OCI-M2 (cell line): ENCODE data around the gene ATG16L2.
"Not testable (repeated sequence)": the region's sequence is repeated elsewhere in the genome, so short reads cannot be mapped to it uniquely, and the experiment has no call there.

Experiments used
- DNase-seq: peaks from one replicate; lab custom pipeline; 2025; ENCODE audit not compliant: unreplicated experiment; lab: John Stamatoyannopoulos, UW

The ATG16L2 gene

DNA sequence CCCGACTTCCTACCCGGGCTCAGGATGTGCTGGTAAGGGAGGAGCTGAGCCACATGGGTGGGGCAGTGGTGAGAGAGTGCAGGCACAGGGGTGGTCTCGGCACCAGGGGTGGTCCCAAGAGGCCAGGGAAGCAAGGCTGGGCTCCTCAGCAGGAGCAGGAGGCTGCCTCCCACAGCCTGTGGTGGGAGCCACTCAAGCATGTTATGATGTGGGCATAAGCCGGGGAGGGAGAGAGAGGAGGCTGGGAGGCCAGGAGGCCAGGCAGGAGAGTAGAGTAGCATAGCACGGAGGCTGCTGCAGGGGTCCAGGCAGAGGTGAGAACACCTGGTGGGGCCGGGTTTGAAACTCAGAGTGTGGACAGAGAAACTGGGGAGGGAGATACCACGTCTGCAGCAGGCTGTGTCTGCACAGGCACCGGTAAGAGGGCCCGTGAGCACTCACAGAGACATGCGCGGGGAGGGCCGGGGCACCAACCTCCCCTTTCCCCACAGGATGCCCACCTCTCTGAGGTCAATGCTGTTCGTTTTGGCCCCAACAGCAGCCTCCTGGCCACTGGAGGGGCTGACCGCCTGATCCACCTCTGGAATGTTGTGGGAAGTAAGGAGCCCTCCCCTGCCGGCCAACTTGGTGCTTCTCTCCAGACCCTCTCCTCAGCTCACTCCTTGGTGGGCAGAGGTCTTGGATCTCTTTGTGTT, 10.7 kb downstream of the ATG16L2 start:
- DNase-seq: no peak

DNA sequence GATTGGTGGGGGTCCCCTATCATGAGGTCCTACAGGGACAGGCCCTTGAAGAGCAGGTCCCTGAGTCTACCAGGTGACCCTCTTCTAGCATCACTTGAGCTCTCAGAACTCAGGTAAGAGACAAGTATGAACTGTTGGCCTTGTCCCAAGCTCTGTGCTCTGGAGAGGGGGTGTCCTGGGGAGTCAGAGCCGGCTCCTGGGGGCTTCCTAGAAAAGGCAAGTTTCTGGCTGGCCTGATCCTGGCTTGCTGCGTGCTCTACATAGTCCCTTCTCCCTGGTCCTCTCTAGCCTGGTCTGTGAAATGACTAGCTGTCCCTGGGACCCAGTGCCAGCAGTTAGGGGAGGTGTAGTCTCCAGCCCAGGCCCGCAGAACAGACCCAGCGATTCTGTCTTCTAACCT, 11.4 kb downstream of the ATG16L2 start:
- DNase-seq: no peak

DNA sequence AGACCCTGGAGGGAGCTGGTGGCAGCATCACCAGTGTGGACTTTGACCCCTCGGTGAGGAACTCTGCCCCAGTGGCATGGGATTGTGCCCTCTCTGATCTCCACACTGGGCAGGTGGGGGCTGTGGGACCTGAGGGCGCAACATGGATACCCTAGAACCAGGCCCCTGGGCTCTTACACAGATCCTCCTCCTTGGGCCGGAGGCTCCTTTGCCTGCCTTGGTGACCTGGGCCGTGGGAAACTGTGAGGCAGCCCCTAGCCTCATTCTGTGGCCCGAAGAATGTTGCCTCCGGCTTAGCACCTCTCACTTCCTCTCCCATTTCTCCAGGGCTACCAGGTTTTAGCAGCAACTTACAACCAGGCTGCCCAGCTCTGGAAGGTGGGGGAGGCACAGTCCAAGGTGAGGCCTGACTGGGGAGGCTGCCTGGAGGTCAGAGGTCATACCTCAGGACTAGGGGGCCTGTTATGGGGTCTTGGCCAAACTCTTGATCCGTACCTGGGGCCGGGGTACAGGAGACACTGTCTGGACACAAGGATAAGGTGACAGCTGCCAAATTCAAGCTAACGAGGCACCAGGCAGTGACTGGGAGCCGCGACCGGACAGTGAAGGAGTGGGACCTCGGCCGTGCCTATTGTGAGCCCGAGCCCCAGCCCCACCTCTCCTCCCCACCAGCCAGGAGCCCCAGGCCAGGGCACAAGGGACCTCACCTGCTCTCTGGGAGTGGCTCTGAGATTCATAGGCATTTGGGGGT, 12.2 kb downstream of the ATG16L2 start:
- DNase-seq: no peak

DNA sequence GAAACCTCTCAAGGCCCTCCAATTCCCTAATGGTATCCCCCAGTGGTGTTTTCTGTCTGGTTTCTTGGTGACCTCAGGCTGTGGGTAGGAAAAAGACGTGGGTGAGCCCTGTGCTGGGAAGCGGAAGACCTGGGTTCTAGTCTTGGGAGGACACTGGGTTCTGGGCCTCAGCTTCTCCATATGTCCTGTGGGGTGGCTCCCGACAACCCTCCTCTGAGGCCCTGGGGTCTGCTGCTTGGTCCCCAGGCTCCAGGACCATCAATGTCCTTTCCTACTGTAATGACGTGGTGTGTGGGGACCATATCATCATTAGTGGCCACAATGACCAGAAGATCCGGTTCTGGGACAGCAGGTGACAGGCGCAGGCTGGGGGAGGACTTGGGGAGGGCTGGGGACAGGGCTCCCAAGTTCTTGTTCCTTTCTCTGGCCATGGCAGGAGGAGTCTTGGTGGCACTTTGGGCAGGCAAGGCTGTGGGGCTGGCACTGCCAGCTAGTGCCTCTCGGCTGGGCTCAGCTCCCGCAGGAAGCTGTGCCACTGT, 12.8 kb downstream of the ATG16L2 start:
- DNase-seq: no peak

DNA sequence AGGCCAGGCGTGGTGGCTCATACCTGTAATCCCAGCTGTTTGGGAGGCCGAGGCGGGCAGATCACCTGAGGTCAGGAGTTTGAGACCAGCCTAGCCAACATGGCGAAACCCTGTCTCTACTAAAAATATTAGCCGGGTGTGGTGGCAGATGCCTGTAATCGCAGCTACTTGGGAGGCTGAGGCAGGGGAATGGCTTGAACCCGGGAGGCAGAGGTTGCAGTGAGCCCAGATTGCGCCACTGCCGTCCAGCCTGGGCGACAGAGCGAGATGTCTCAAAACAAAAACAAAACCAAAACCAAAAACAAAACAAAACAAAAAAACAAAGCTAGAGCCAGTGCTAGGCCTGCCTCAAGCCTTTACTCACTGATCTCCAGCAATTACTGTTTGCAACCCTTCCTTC, 13.4 kb downstream of the ATG16L2 start:
- not testable (repeated sequence) for DNase-seq

DNA sequence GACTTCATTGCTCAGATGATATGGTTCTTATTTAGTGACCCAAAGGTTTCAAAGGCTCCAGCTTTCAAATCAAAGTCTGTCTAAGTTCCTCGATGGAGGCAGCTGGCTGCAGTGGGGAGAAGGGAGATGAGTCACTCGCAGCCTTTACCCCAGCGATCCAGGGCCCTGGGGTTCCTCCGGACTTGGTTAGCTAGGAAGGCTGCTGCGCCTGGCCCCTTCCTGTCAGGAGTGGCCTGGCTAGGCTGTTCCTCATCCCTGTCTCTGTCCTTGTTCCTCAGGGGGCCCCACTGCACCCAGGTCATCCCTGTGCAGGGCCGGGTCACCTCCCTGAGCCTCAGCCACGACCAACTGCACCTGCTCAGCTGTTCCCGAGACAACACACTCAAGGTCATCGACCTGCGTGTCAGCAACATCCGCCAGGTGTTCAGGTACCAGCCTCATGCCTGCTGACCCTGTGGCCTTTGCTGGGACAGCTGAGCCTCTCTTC, 13.9 kb downstream of the ATG16L2 start:
- no peak for DNase-seq

DNA sequence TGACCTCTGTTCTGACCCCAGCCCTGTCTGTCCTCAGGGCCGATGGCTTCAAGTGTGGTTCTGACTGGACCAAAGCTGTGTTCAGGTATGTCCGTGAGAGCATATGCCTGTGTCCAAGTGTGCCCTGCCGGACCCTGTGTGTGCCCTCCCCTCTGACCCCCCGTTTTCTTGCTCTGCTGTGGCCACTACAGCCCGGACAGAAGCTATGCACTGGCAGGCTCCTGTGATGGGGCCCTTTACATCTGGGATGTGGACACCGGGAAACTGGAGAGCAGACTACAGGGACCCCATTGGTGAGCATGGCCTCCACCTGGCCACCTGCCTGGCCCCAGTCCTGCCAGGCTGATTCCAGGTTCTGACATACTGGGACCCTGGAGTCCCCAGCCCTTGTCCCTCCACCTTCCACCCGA, 14.5 kb downstream of the ATG16L2 start:
- DNase-seq: no peak

DNA sequence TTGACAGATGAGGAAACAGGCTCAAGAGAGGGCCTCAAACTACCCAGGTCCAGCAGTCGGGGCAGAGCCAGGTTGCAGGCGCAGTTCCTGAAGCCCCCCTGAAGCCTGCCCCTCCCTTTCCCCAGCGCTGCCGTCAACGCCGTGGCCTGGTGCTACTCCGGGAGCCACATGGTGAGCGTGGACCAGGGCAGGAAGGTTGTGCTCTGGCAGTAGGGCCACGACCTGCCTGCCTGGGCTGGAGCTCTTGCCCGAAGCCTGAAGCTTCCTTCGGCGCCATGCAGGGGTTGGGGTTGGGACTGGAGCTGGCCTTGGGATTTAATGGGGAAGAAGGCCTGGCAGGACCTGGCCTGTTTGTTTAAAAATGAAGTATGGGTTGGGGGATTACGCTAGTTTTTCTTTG, 15.0 kb downstream of the ATG16L2 start:
- DNase-seq: no peak

DNA sequence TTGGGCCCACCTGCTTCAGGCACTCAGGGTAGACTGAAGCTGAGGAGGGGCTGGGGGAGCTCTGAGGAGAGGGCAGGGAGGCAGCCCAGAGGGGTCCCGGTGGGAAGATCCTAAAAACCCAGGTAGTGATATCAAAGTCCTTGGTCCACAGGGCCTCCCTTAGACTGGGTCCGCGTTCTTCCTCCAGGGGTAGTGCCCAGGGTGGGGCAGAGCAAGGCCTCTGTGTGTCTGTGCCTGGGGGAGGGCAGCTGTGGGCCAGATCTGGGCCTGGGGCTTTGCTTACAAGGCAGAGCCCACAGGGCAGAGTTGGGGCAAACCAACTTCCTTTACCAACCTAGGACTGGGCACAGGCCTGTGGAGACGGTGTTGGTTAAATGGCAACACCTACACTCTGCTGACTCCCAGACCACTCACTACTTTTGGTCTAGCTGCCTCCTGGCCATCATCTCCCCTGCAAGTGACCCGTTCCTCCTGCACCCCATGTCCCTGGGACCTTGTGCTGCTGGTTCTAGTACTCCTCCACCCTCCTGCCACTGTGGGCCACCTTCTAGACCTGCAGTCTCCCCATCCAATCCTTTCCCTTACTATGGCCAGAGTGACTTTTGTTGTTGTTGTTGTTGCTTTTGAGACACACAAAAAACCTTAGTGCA, 15.8 kb downstream of the ATG16L2 start:
- no peak for DNase-seq

DNA sequence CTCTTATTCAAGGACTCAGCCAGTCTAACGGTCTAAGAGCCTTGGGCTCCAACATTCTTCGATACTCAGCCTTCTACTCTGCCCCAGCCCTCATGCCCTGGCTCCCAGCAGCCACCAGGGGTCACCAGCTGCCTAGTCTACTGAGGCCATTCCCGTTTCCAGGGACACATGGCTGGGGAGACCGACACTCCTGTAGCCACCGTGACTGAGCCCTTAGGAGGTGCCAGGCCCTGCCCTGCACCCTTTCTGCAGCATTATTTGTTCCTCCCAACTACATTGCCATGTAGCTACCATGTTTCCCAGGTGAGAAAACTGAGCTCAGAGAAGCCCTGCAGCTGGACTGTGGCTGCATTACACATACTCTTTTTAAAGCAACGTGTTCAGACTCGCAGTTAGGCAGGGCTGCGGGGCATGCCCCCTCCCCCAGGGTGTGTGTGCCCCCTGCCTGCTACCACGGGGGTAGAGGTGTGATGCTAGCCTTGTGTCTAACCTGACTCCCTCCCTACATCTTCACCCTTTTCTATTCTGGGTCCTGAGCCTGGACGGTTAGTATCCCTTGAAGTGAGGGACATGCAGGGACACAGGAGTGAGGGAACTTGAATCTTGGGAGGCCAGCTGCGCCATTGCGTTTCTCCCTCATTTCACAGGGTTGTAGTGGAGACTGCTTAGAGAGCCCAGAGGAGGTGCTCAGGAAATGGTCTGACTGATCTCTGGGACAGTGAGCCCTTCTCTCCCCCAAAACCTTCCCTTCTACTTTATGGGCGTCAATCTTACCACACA, 17.5 kb downstream of the ATG16L2 start:
- no peak for DNase-seq

DNA sequence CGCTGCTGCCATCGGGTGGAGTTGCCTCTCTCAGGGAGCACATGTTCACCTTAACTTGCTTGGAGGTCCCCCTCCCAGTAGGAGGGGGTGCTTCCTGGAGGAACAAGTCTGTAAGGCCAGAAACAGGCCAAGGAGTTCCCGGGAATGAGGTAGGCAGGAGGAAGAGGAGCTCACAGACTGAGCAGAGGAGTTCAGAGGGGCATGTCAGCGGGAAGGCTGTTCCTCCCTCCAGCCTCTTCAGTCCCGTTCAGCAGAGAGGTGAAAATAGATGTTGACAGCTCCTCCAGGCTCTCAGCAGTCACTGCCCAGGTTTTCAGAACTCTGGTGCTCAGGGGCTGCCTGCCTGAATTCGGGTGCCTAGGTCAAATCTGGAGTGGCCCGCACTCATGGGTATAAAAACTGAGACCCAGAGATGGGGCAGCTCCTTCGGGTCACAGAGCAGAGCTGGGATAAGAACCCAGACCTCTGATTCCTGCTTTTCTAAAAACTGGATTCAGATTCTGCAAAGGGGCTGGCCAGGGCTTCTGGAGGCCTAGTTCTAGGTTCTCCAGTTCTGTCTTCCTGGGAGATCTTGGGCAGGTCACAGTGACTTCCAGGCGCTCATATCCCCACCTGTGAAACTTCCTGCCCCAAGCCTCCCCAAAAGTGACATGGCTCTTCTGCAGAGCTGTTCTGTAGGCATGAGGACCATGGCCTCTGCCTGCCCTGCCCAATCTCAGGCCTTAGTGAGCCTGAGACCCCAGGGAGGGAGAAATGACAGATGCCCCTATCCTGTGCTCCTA, 18.3 kb downstream of the ATG16L2 start:
- DNase-seq: no peak

DNA sequence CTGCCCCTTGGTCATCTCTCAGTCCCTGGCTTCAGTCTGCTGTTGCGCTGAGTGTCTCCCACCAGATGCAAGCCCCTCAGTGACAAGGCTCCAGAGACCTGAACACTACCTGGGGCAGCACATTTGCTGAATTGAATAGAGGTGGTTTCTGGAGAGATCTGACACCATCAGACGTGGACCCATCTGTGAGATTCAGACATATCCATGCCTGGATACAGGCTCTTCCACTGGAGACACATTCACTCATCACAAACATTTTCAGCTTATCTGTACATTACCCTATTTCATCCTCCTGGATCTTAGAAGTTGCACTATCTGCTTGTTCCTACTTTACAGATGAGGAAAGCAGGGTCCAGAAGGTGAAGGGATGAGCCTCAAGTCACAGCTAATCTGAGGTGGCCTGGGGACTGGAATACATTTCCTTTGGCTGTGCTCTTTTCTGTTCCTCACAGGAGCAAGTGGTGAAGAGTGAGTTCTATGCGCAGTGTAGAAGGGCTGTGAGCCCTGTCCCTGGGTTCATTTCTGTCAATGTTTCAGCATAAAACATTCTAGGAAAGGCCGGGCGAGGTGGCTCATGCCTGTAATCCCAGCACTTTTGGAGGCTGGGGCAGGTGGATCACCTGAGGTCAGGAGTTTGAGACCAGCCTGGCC, 19.0 kb downstream of the ATG16L2 start:
- DNase-seq: no peak

DNA sequence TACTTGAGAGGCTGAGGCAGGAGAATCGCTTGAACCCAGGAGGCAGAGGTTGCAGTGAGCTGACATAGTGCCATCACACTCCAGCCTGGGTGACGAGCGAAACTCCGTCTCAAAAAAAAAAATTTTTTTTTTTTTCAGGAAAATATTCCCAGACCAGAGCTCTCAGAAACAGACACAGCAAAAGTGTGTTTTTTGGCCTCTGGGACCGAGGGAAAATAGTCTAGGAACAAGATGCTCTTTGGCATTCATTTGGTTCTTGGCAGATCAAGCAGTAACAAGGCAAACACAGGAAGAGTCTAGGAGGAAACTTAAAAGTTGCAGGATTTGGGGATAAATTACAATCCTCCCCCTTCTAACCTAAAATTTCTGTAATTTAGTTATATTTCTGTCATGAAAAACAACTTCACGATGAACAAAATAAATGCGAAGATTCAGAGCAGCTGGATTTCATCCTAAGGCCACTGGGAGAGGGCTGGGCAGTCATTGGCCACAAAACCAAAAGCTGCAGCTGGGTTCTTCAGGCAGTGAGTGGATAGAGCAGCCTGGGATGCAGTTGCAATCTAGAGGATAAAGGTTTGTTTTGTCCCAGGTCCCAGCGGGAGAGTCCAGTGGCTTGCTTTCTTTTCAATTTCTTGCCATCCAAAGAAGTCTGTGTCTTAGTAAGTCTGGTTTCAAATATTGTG, 19.7 kb downstream of the ATG16L2 start:
- DNase-seq: no peak

DNA sequence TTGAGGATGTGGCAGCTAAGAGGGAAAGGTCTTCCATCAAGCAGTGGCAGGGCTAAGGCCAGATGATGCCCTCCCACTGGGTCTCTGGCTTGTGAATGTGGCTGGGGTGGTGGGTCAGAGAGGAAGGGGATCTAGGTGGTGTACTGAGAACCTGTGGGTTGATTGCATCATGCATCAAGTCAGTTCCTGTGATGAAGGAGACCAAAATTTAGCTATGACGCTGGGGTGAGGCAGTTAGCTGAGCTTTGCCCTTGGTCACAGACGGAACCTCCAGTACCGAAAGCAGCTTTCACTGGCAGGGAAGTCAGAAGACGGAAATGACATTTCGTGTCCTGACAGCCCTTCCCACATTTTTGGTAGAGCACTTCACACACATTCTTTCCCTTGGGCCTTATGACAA, 20.7 kb downstream of the ATG16L2 start:
- no peak for DNase-seq

DNA sequence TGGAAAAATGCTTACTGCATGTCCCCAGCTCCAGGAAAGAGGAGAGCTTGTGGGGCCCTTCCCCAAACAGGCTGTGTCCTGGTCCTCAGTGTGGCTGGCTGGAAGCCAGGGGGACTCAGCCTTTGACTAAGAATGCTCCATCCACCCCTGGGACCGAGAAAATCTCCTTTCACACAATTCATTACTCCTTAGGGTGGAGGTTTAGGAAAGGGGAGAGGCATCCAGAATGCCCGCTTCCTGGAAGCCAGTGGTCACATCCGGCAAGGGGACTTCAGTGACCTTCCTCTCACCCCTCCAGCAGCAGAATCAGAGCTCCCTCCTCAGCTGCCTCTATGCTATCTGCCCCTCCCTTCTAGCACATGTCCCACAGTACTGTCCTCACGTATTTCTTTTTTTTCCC, 21.9 kb downstream of the ATG16L2 start:
- DNase-seq: no peak

DNA sequence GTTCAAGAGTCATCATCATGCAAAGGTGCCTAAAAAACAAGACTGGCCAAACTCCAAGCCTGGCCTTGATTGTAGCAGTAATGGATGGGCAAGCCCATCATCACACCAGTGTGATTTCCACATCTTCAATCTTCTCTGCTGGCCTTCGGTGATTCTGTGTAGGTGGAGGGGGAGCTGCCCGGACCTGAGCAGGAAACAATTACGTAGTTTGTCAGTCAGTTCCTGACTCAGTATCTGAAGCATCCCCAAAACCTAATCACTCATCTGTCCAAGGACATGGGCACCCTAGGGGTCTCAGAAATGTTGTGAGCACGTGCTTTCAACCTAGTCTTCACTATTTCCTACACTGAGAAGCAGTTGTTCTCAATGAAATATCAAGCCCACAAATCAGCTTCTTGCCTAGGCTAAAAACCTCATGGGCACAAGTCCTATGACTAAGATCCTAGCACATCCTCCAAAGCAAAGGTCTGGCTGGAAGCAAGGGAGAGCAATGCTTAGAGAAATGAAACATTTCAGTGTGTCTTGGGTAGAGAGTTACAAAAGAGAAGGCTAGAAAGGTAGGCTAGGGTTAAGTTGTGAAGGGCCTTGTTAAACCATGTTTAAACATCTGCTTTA, 24.6 kb downstream of the ATG16L2 start:
- DNase-seq: no peak

DNA sequence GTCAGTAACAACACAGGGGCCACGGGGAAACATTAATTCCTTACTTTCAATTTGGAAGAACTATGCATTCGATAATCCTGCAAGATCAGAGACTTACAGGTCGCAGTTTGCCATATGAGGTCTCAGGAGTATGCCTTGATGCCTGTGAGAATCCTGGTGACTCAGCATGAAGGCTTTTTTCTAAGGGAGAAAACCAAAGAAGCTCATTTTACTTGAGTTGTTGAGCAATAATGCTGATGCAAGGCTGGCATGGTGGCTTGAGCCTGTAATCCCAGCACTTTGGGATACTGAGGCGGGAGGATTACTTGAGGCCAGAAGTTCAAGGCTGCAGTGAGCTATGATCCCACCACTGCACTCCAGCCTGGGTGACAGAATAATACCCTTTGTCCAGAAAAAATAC, 26.6 kb downstream of the ATG16L2 start:
- no peak for DNase-seq

DNA sequence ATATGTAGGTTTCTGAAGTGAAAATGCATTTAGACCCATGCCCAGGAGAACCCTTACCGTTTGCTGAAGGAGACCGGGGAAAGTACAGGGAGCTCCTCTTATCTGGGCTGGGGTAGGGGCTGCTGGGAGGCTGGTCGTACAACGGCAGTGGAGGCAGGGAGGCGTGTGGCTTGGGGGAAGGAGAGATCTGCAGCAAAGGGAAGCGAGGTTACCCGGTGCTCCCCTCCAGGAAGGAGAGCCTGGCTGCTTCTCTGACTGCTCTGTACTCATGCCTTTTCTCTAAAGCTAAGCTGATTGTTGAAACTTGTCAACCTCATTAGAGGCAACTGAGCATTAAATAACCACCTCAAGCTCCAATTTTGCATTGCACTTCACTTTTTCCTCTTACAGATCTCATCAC, 27.2 kb downstream of the ATG16L2 start:
- no peak for DNase-seq

DNA sequence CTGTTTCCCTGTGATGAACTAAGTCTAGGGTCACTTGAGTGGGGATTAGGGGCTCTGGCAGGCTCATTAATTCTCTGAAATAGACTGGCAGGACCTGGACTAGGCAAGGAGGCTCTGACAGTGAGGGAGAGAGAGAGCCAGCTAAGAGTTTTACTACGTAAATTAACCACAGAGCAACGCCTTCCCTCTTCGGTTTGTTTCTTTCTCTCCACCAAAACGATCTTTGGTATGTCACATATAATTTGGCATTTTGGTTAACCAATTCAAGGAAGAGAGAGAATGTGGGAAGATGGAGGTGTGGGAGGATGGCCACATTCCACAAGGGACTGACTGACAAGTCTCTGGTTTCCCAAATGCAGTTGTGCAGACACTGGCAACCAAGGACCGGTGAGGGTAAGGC, 27.9 kb downstream of the ATG16L2 start:
- DNase-seq: no peak
